IMR-90 (cell line): ENCODE results near the gene DYNC2H1.

Source experiments
- BHLHE40 ChIP-seq: fragments of 150-350 bp; IDR thresholded peaks from 2 replicates; pipeline ENCODE4 v1.6.1; 2016; ENCODE audit warnings: mild to moderate bottlenecking, low read depth, low read length
- CEBPB ChIP-seq: IDR thresholded peaks from 2 replicates; pipeline ENCODE4 v1.6.1; 2012; ENCODE audit warnings: low read depth, low read length, improper control_type of control experiment
- MAZ ChIP-seq: IDR thresholded peaks from 2 replicates; pipeline ENCODE4 v1.6.1; 2012; ENCODE audit warnings: low read depth, mild to moderate bottlenecking, low read length, improper control_type of control experiment, moderate library complexity, borderline replicate concordance
- MXI1 ChIP-seq: IDR thresholded peaks from 2 replicates; pipeline ENCODE4 v1.6.1; 2012; ENCODE audit warnings: low read depth, mild to moderate bottlenecking, low read length, moderate library complexity, borderline replicate concordance
- NFE2L2 ChIP-seq: fragments of 150-350 bp; IDR thresholded peaks from 2 replicates; pipeline ENCODE4 v1.6.1; 2016; ENCODE audit warnings: low read depth, mild to moderate bottlenecking, low read length
- POLR2A ChIP-seq: IDR thresholded peaks from 2 replicates; pipeline ENCODE4 v1.6.1; 2012; ENCODE audit warnings: mild to moderate bottlenecking, low read depth, low read length
- RAD21 ChIP-seq: IDR thresholded peaks from 2 replicates; pipeline ENCODE4 v1.6.1; 2012; ENCODE audit warnings: low read length, improper control_type of control experiment
- RCOR1 ChIP-seq: IDR thresholded peaks from 2 replicates; pipeline ENCODE4 v1.6.1; 2012; ENCODE audit warnings: mild to moderate bottlenecking, low read length, improper control_type of control experiment; ENCODE audit not compliant: insufficient replicate concordance
- RFX5 ChIP-seq: IDR thresholded peaks from 2 replicates; pipeline ENCODE4 v1.8.0; 2012; ENCODE audit warnings: low read depth, mild to moderate bottlenecking, low read length, moderate library complexity
- SMC3 ChIP-seq: fragments of 150-350 bp; IDR thresholded peaks from 2 replicates; pipeline ENCODE4 v1.6.1; 2016; ENCODE audit warnings: low read depth, mild to moderate bottlenecking, antibody characterized with exemption, low read length, moderate library complexity
- TF ChIP-seq, protein P1 (sequence below): conservative IDR thresholded peaks from 2 replicates; pipeline ENCODE4 v1.5.1; 2012; ENCODE audit warnings: mild to moderate bottlenecking, low read depth, low read length, improper control_type of control experiment
- TF ChIP-seq, protein P2 (sequence below): fragments of 150-350 bp; IDR thresholded peaks from 2 replicates; pipeline ENCODE4 v1.6.1; 2017; ENCODE audit warnings: mild to moderate bottlenecking, antibody characterized with exemption, low read length, low read depth

DNA sequence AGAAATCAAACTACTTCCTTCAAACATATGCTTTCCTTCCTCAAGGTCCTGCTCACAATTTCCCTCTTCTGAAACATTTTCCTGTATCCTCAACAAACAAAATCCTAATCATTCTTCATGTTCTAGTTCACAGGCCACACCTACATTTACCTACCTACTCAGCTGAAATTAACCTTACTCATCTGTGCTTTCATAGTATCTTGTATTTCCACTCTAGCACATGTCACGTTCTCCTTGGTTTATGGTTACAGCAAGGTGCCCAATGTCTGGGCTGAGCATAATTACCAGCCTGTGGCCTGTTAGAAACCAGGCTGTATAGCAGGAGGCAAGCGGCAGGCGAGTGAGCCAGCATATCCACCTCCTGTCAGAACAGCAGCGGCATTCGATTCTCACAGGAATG lies 30.5 kb upstream of the DYNC2H1 start:
- TF ChIP-seq, protein P1, sequence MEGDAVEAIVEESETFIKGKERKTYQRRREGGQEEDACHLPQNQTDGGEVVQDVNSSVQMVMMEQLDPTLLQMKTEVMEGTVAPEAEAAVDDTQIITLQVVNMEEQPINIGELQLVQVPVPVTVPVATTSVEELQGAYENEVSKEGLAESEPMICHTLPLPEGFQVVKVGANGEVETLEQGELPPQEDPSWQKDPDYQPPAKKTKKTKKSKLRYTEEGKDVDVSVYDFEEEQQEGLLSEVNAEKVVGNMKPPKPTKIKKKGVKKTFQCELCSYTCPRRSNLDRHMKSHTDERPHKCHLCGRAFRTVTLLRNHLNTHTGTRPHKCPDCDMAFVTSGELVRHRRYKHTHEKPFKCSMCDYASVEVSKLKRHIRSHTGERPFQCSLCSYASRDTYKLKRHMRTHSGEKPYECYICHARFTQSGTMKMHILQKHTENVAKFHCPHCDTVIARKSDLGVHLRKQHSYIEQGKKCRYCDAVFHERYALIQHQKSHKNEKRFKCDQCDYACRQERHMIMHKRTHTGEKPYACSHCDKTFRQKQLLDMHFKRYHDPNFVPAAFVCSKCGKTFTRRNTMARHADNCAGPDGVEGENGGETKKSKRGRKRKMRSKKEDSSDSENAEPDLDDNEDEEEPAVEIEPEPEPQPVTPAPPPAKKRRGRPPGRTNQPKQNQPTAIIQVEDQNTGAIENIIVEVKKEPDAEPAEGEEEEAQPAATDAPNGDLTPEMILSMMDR: no peak
- no peak for TF ChIP-seq POLR2A
- no peak for TF ChIP-seq RAD21
- no peak for TF ChIP-seq CEBPB
- TF ChIP-seq MAZ: no peak
- TF ChIP-seq RCOR1: no peak
- no peak for TF ChIP-seq RFX5
- TF ChIP-seq, protein P2, sequence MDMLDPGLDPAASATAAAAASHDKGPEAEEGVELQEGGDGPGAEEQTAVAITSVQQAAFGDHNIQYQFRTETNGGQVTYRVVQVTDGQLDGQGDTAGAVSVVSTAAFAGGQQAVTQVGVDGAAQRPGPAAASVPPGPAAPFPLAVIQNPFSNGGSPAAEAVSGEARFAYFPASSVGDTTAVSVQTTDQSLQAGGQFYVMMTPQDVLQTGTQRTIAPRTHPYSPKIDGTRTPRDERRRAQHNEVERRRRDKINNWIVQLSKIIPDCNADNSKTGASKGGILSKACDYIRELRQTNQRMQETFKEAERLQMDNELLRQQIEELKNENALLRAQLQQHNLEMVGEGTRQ: no peak
- TF ChIP-seq MXI1: no peak
- TF ChIP-seq BHLHE40: no peak
- no peak for TF ChIP-seq SMC3
- no peak for TF ChIP-seq NFE2L2
